Endothelial cell (in vitro differentiated cells): ENCODE measurements around the gene TPTE2. TPM values are rescaled to one million over a fixed set of nuclear protein-coding genes. Genes with fewer than 3 reads are reported as not detected.
"Not testable (repeated sequence)": the region's sequence is repeated elsewhere in the genome, so short reads cannot be mapped to it uniquely, and the experiment has no call there.

Source experiments
- DNase-seq: peaks from one replicate; pipeline ENCODE4 v3.0.0; 2021; ENCODE audit warnings: low spot score
- H3K27ac Mint-ChIP-seq: one replicate; pipeline ENCODE4 v1.8.0; 2021; ENCODE audit warnings: mixed read lengths, inconsistent platforms; ENCODE audit not compliant: unreplicated experiment
- H3K27me3 Mint-ChIP-seq: one replicate; pipeline ENCODE4 v1.8.0; 2021; ENCODE audit warnings: mild to moderate bottlenecking, moderate library complexity, mixed read lengths, inconsistent platforms; ENCODE audit not compliant: unreplicated experiment
- H3K36me3 Mint-ChIP-seq: one replicate; pipeline ENCODE4 v1.8.0; 2021; ENCODE audit warnings: mild to moderate bottlenecking, low read depth, mixed read lengths, inconsistent platforms; ENCODE audit not compliant: unreplicated experiment
- H3K4me1 Mint-ChIP-seq: one replicate; pipeline ENCODE4 v1.8.0; 2021; ENCODE audit warnings: mild to moderate bottlenecking, mixed read lengths, inconsistent platforms; ENCODE audit not compliant: unreplicated experiment
- H3K4me3 Mint-ChIP-seq: one replicate; pipeline ENCODE4 v1.8.0; 2021; ENCODE audit warnings: mild to moderate bottlenecking, mixed read lengths, inconsistent platforms; ENCODE audit not compliant: unreplicated experiment
- H3K9me3 Mint-ChIP-seq: one replicate; pipeline ENCODE4 v1.8.0; 2021; ENCODE audit warnings: mixed read lengths, inconsistent platforms; ENCODE audit not compliant: unreplicated experiment
- CTCF ChIP-seq: fragments of 200-600 bp; sonication (generic); IDR thresholded peaks from one replicate; pipeline ENCODE4 v1.5.0; 2021; ENCODE audit warnings: antibody characterized with exemption; ENCODE audit not compliant: unreplicated experiment
- long read RNA-seq: library from polyadenylated mRNA; unstranded; transcript quantifications from one replicate; pipeline ENCODE4 v2.0.0, GENCODE V29; 2020; ENCODE audit not compliant: unreplicated experiment
- total RNA-seq: library from RNA; stranded (reverse); fragmentation: NEBNext Ultra II Directional; extraction: Animal tissue kit (Norgen Biotek cat#: 25700); gene quantifications from one replicate; pipeline ENCODE4 v1.2.1, GENCODE V29; 2021; ENCODE audit not compliant: unreplicated experiment

TPTE2 gene
- total RNA-seq = not detected
- long read RNA-seq = 0 reads

GRCh38 chr13:19561127-19561582 lies at the start of gene TPTE2:
TPTE2 (minus strand) TSS chr13:19561532; CDS start chr13:19503234, 58,298 bp downstream.
- not testable (repeated sequence) for H3K9me3 Mint-ChIP-seq, H3K36me3 Mint-ChIP-seq, H3K4me3 Mint-ChIP-seq, H3K27ac Mint-ChIP-seq, DNase-seq, H3K27me3 Mint-ChIP-seq, H3K4me1 Mint-ChIP-seq

- Mint-ChIP-seq H3K4me1 (no peaks in the 10 kb centered on the region), H3K27ac (no peak overlapping the region), H3K9me3 (peaks cover 16% of the 10 kb centered on the region), H3K4me3 (no peak overlapping the region), H3K27me3 (peaks cover 4% of the 10 kb centered on the region), H3K36me3 (peaks cover 3% of the 10 kb centered on the region)
- no peak for TF ChIP-seq CTCF
- no peak for DNase-seq
These were observed 46.3 kb upstream of the TPTE2 start for GRCh38 chr13:19607523-19608078.

GRCh38 chr13:19606737-19607136 lies 45.4 kb upstream of the TPTE2 start:
- peaks cover 16% of the 10 kb centered on the region for H3K9me3 Mint-ChIP-seq

GRCh38 chr13:19606152-19606551 lies 44.8 kb upstream of the TPTE2 start:
- Mint-ChIP-seq H3K27ac (no peak overlapping the region), H3K4me1 (no peaks in the 10 kb centered on the region), H3K4me3 (no peak overlapping the region), H3K27me3 (peaks cover 6% of the 10 kb centered on the region), H3K9me3 (peaks cover 16% of the 10 kb centered on the region), H3K36me3 (peaks cover 3% of the 10 kb centered on the region)
- TF ChIP-seq CTCF = no peak
- DNase-seq = no peak

More at GRCh38 chr13:19606737-19607136, 45.4 kb upstream of the TPTE2 start:
- Mint-ChIP-seq H3K27me3 (peaks cover 6% of the 10 kb centered on the region), H3K27ac (no peak overlapping the region), H3K4me1 (no peaks in the 10 kb centered on the region), H3K36me3 (peaks cover 3% of the 10 kb centered on the region), H3K4me3 (no peak overlapping the region)
- no peak for TF ChIP-seq CTCF
- DNase-seq = no peak

GRCh38 chr13:19605161-19605955 lies 44.0 kb upstream of the TPTE2 start:
- H3K36me3 Mint-ChIP-seq = no peaks in the 10 kb centered on the region
- H3K9me3 Mint-ChIP-seq = peaks cover 11% of the 10 kb centered on the region
- DNase-seq = no peak
- peaks cover 5% of the 10 kb centered on the region for H3K27me3 Mint-ChIP-seq
- no peak overlapping the region for H3K4me3 Mint-ChIP-seq
- H3K27ac Mint-ChIP-seq = peak overlapping the region; percentile 4
- no peak for TF ChIP-seq CTCF
- no peaks in the 10 kb centered on the region for H3K4me1 Mint-ChIP-seq
